Parathyroid adenoma (tissue), 2 donors: ENCODE results near the gene PCDH9.

ENCODE experiments used
- H2AFZ ChIP-seq: fragments of 300-600 bp; sonication (generic); one replicate; pipeline ENCODE4 v1.7.0; 2017; ENCODE audit warnings: antibody characterized with exemption, mild to moderate bottlenecking
- H3K27ac ChIP-seq: fragments of 300-600 bp; sonication (generic); one replicate; pipeline ENCODE4 v1.7.0; 2017
- H3K27me3 ChIP-seq: fragments of 300-600 bp; sonication (generic); one replicate; pipeline ENCODE4 v1.7.0; 2017; ENCODE audit warnings: low read length; ENCODE audit not compliant: control insufficient read depth, insufficient read depth
- H3K36me3 ChIP-seq: fragments of 300-600 bp; sonication (generic); one replicate; pipeline ENCODE4 v1.7.0; 2017; ENCODE audit warnings: low read length; ENCODE audit not compliant: control insufficient read depth, insufficient read depth
- H3K4me1 ChIP-seq: fragments of 300-600 bp; sonication (generic); one replicate; pipeline ENCODE4 v1.7.0; 2017; ENCODE audit warnings: control low read depth
- H3K4me2 ChIP-seq: fragments of 300-600 bp; sonication (generic); one replicate; pipeline ENCODE4 v1.7.0; 2017; ENCODE audit warnings: low read length
- H3K4me3 ChIP-seq: fragments of 300-600 bp; sonication (generic); one replicate; pipeline ENCODE4 v1.7.0; 2017; ENCODE audit warnings: low read depth, low read length
- H3K79me2 ChIP-seq: fragments of 300-600 bp; sonication (generic); one replicate; pipeline ENCODE4 v1.7.0; 2017; ENCODE audit warnings: control low read depth
- H3K9ac ChIP-seq: fragments of 300-600 bp; sonication (generic); one replicate; pipeline ENCODE4 v1.7.0; 2017; ENCODE audit warnings: mild to moderate bottlenecking
- H3K9me3 ChIP-seq: fragments of 300-600 bp; sonication (generic); one replicate; pipeline ENCODE4 v1.7.0; 2017; ENCODE audit warnings: low read length; ENCODE audit not compliant: control insufficient read depth
- TF ChIP-seq, protein P1 (sequence below): fragments of 300-600 bp; sonication (generic); IDR thresholded peaks from one replicate; pipeline ENCODE4 v1.7.0; 2017; ENCODE audit warnings: antibody characterized with exemption, mild to moderate bottlenecking
- donor health status: primary hyperparathyroidism.

PCDH9 gene

DNA sequence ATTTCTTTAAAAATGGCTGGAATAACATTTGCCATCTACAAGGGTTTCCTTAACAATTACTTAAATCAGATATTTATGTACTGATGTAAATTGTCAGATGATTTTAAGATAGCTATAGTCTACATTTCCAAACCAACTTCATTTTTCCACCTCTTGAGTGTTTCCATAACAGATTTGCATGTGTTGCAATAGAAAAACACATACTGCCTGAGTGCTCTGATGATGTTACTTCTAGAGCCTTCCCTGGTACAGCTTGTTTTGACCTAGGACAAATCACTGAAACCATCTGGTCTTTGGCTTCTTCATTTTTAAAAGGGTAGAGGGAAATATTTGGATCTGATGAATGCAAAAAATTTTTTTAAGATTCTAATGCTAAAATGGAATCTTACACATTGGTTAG lies 245.9 kb downstream of the PCDH9 start:
- Histone ChIP-seq H3K4me2 (no peak overlapping the region), H3K4me3 (no peak overlapping the region), H3K36me3 (no peaks in the 10 kb centered on the region), H3K4me1 (no peaks in the 10 kb centered on the region), H3K27me3 (no peaks in the 10 kb centered on the region), H2AFZ (no peak overlapping the region), H3K27ac (no peak overlapping the region), H3K79me2 (no peaks in the 10 kb centered on the region), H3K9me3 (no peaks in the 10 kb centered on the region), H3K9ac (no peak overlapping the region)
- TF ChIP-seq, protein P1, sequence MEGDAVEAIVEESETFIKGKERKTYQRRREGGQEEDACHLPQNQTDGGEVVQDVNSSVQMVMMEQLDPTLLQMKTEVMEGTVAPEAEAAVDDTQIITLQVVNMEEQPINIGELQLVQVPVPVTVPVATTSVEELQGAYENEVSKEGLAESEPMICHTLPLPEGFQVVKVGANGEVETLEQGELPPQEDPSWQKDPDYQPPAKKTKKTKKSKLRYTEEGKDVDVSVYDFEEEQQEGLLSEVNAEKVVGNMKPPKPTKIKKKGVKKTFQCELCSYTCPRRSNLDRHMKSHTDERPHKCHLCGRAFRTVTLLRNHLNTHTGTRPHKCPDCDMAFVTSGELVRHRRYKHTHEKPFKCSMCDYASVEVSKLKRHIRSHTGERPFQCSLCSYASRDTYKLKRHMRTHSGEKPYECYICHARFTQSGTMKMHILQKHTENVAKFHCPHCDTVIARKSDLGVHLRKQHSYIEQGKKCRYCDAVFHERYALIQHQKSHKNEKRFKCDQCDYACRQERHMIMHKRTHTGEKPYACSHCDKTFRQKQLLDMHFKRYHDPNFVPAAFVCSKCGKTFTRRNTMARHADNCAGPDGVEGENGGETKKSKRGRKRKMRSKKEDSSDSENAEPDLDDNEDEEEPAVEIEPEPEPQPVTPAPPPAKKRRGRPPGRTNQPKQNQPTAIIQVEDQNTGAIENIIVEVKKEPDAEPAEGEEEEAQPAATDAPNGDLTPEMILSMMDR = no peak

GRCh38 chr13:66981912-66982311 lies 248.2 kb downstream of the PCDH9 start:
- no peak overlapping the region for H3K9ac ChIP-seq
- H3K36me3 ChIP-seq = no peaks in the 10 kb centered on the region
- H3K27ac ChIP-seq = no peak overlapping the region
- H3K4me2 ChIP-seq = no peak overlapping the region
- H2AFZ ChIP-seq = no peak overlapping the region
- no peaks in the 10 kb centered on the region for H3K79me2 ChIP-seq
- no peaks in the 10 kb centered on the region for H3K9me3 ChIP-seq
- H3K27me3 ChIP-seq = no peaks in the 10 kb centered on the region
- TF ChIP-seq, protein P1 = no peak
- no peak overlapping the region for H3K4me3 ChIP-seq
- H3K4me1 ChIP-seq = no peaks in the 10 kb centered on the region

DNA sequence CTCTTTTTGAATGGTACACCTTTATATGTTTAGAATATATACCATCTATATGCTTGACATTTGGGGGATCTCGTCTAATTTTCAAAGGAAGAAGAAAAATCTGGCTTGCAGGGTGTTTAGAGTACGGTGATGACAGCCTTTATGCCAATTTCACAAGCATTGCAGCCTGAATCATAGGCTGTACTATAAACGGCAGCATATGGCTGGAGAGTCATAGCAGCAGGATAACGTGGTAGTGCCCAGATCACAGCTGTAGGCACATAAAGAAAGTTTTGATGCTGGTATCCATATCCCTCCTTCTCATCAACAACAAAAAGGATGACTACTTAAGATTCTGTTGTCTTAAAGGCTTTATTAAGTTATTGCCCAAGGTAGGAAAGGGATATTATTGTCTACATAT lies 253.0 kb downstream of the PCDH9 start:
- no peak overlapping the region for H3K27ac ChIP-seq
- H3K4me1 ChIP-seq = no peaks in the 10 kb centered on the region
- H3K36me3 ChIP-seq = no peaks in the 10 kb centered on the region
- no peaks in the 10 kb centered on the region for H3K27me3 ChIP-seq
- no peak overlapping the region for H3K4me2 ChIP-seq
- TF ChIP-seq, protein P1 = no peak
- H3K4me3 ChIP-seq = no peak overlapping the region
- H3K9me3 ChIP-seq = no peaks in the 10 kb centered on the region
- H3K79me2 ChIP-seq = no peaks in the 10 kb centered on the region
- no peak overlapping the region for H2AFZ ChIP-seq
- no peak overlapping the region for H3K9ac ChIP-seq

DNA sequence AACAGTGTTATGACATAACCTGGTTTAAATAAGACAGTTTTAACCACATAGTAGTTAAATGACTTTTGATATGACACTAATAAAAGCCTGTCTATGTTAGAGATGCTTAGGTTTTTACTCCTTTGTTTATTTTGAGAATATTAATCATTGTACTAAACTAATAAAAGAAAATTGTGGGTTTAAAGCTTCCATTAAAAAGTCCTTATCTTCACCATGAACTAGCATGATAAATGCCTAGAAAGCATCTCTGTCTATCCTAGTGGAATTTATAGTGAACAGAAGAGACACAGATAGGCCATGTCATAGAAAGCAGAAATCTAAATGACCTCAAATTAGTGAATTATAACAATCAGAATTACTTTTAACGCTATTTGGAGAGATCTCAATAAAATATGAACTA lies 255.2 kb downstream of the PCDH9 start:
- H3K4me2 ChIP-seq = no peak overlapping the region
- H3K4me1 ChIP-seq = no peaks in the 10 kb centered on the region
- TF ChIP-seq, protein P1 = no peak
- H3K9ac ChIP-seq = no peak overlapping the region
- H3K4me3 ChIP-seq = no peak overlapping the region
- no peaks in the 10 kb centered on the region for H3K36me3 ChIP-seq
- H3K9me3 ChIP-seq = no peaks in the 10 kb centered on the region
- no peak overlapping the region for H3K27ac ChIP-seq
- no peak overlapping the region for H2AFZ ChIP-seq
- no peaks in the 10 kb centered on the region for H3K27me3 ChIP-seq
- H3K79me2 ChIP-seq = no peaks in the 10 kb centered on the region

DNA sequence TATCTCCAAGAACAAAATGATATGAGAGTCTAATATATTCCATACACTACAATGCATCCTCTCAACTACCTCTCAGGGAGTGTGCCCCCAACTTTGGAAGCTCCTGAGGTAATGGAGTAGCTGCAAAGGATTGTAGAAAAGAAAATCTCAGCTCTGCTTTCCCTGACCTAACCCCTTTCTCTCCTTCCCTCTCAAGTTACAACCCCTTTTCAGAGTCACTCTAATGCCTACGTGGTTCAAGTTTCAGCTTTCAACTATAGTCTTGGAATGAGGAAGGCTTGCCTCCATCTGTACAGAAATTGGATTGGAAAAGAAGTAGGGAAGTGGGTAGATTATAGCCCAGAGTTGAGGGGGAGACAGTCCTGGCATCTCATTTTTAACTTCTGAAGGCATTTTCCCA lies 256.0 kb downstream of the PCDH9 start:
- Histone ChIP-seq H3K79me2 (no peaks in the 10 kb centered on the region), H3K9ac (no peak overlapping the region)

More for the DNA sequence above, 256.0 kb downstream of the PCDH9 start:
- Histone ChIP-seq H3K27me3 (no peaks in the 10 kb centered on the region), H2AFZ (no peak overlapping the region), H3K4me2 (no peak overlapping the region), H3K9me3 (no peaks in the 10 kb centered on the region), H3K4me1 (no peaks in the 10 kb centered on the region), H3K36me3 (no peaks in the 10 kb centered on the region), H3K27ac (no peak overlapping the region), H3K4me3 (no peak overlapping the region)
- TF ChIP-seq, protein P1 = no peak
